ENCODE measurements around the gene VAV1.
"Not testable (repeated sequence)": the region's sequence is repeated elsewhere in the genome, so short reads cannot be mapped to it uniquely, and the experiment has no call there.

The VAV1 gene

DNA sequence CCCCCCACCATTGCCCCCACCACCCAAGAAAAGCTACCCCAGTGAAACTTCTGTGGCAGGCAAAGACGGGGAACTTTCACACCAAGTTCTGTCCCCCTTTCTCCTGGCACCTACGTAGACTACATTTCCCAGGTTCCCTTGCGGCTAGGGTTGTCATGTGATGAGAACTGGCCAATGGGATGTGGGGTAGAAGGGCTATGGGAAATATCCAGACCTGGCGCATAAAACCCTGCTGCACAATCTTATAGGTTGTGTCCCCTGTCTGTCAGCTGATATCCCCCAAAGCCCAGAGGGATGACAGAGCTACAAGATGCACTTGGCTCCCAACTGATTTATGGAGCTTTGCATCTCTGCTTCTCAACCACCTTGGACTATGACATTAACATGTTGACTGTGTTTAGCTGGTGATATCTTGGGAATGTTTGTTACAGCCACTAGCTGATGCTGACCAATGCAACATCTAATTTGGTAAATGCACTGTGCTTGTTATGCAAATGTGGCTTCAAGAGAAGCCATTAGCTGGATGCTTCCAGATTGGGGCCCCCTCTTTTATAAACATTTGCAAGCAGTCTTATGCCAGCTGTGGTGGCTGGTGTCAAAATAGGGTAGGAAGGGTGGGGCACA is 11.3 kb upstream of the VAV1 start:
- no peak for DNase-seq

DNA sequence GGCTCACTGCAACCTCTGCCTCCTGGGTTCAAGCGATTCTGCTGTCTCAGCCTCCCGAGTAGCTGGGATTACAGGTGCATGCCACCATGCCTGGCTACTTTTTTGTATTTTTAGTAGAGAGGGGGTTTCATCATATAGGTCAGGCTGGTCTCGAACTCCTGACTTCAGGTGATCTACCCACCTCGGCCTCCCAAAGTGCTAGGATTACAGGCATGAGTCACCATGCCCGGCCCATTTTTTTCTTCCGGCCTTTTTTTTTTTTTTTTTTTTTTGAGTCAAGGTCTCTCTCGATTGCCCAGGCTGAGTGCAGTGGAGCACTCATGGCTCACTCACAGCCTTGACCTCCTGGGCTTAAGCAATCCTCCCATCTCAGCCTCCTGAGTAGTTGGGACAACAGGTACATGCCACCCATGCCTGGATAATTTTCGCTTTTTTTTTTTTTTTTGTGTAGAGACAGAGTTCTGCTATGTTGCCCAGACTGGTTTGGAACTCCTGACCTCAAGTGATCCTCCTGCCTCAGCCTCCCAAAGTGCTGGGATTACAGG is 10.2 kb upstream of the VAV1 start:
- DNase-seq: not testable (repeated sequence)

DNA sequence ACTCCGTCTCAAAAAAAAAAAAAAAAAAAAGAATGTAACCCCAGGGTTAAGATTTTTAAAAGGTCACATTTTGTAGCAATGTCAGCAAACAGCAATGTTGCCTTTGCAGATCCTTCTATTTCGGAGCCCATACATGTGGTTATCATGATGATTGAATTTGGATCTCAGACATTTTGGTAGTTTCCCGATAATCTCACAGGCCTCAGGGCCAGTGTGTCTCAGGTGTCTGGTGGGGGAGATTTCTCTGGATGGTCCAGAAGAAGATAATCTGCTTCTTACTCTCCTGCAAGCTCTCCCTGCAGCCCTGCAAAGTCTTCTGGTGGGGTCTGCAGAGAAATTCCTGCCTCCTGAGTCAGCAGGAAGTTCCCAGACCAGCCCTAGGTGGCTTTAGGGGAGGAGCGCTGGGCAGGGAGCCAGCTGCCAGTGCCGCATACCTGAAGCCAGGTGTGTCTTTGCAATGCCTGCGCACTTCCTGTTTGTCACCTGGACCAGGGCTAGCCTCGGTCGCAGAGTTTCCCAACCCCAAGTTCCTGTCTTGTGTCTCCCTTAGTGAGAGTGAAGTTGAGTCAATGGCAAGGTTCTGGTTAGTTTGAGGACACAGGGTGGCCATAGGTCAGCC is 6.7 kb upstream of the VAV1 start:
- no peak for DNase-seq

DNA sequence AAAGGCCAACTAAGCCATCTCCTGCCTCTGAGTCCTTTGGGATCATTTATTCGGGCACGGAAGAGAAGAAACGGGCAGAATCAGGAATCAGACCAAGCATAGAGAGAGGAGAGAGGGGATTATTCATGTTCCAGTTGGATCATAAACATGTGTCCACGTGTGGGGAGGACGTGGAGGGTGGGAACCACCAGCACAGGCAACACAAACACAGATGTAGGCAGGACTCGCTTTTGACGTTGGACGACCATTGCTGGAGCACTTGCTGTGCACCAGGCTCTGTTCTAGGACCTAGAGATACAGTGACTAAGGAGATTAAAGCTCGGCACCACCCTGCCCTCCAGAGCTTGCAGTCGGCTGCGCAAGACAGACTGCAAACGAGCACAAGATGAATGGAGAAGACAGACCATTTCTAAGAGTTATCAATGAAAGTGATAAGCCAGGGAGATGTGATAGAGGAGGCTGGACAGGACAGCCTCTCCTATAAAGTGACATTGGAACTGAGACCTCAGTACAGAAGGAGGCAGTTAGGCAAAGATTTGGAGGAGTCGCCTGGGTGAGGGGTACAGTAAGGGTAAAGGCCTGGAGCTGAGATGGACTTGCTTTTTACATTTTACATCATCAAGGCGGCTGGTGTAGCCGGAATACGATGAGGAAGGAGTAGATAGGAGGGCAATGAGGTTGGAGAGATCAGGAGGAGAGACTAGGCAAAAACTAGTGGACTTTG is 6.0 kb upstream of the VAV1 start:
- no peak for DNase-seq

DNA sequence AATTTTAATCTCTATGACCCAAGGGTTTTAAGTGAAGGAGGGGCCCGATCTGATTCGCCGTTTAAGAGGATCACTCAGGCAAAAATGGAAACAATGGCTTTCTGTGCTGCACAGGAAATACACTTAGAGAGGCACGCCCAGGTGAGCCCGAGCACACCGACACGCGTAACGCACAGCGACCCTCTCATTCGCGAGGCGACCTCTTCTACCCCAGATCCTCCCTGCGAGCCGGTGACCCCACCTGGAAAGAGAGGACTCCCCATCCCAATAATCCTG is 5.5 kb upstream of the VAV1 start:
- no peak for DNase-seq

DNA sequence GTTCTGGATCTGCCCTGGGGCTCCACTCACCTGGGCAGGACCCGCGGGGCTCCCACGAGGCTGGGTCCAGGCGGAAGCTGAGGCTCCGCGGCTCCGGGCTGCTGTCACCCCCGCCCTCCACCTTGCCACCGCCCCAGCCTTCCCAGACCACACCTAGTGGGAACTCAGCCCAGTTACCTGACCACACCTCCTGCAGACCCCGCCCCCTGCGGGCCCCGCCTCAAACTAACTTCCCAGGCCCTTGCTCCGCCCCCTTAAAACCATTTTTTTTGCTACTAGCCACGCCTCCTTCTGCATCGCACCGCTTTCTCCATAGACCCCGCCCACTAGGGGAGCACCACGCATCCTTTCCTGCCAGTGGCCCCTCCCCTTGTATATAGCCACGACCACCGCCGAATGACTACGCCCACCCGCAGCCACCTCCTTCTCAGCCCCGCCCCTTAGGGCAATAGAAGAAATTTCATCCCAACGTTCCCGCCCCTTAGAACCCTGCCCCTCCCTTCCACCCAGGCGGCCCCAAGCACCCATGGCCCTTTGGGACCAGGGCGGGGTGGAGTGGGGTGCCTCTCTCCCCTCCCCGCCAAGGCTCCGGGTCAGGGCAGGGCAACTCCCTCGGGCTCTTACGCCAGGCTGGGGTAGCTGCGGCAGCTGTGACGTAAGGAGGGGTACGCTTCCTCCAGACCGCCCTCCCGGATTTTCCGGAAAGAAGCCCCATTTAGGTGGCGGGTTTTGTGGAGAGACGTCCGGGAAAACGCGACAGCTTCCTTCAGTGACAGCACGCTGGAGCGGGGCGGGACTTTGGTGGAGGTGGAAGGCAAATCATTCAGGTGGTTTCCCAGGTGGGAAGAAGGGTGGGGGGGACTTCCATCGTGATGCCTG is 4.9 kb upstream of the VAV1 start, which contains the start of gene SH2D3A:
Gene SH2D3A, minus strand, starts transcription at position 79 of the 879 bp plus-strand sequence. CDS start 3,687 bp downstream, outside the sequence.
- DNase-seq: peak; percentile 91

DNA sequence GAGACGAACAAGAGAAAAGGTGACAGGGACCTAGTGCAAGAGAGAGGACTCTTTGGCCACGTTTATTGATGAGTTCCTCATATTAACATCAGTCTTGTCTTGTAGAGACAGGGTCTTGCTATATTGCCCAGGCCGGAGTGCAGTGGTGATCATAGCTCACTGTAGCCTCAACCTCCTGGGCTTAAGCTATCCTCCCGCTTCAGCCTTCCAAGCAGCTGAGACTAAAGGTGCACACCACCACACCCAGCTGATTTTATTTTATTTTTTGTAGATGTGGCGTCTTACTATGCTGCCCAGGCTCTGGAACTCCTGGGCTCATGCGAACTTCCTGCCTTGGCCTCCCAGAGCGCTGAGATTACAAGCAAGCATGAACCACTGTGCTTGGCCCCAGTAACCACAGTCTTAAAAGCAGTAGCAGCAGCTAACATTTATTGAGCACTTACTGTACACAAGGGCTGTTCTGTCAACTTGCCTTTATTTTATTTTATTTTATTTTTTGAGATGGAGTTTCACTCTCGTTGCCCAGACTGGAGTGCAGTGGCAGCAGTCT is 4.2 kb upstream of the VAV1 start:
- DNase-seq: no peak

DNA sequence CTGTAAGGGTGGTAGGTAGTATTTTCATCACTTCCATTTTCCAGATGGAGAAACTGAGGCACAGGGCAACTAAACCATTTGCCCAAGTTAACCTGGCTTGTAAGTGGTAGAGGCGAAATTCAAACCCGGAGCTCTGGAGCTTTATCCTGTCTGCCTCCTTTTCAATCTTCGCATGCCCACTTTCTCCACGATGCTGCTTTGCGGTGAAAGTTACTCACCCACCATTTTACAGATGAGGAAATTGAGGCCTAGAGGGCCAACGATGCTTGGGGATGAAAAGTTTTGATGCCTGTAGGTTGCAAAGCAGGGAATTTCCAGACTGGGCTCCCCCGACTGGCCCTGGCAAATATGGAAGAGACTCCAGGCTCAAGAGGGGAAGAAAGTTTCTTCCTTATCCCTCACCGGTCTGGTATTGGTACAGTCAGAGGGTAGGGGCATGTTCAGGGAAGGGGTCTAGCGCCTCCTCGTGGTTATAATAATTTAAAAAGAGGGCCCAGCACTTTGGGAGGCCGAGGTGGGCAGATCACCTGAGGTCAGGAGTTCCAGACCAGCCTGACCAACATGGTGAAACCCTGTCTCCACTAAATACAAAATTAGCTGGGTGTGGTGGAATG is 3.4 kb upstream of the VAV1 start:
- DNase-seq: no peak

DNA sequence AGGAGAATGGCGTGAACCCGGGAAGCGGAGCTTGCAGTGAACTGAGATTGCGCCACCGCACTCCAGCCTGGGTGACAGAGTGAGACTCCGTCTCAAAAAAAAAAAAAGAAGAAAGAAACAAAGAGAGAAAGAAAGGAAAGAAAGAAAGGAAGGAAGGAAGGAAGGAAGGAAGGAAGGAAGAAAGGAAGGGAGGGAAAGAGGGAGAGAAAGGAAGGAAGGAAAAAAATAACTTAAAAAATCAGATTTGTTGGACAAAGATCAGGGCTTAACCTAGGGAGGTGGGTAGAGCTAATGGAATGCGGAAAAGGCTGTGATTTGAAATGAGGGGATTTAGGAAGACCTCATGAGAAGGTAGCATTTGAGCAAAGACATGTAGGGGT is 870 bp upstream of the VAV1 start:
- DNase-seq: not testable (repeated sequence)

DNA sequence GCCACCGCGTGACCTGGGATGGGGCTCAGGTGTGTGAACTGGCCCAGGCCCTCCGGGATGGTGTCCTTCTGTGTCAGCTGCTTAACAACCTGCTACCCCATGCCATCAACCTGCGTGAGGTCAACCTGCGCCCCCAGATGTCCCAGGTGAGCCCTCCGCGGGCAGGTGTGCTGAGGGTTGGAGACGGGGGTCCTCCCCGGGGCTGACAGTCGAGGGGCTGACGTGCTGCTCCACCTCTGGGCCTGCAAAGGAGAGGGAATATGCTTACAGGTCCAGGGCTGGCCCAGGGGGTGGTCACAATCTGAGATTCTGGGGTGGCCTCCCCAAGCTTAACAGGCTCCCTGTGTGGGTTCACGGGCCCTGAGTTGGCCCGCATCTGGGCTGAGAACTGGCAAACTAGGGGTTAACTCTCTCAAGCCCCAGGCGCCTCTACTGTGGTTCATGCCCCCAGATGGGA is 386 bp downstream of the VAV1 start:
- no peak for DNase-seq

DNA sequence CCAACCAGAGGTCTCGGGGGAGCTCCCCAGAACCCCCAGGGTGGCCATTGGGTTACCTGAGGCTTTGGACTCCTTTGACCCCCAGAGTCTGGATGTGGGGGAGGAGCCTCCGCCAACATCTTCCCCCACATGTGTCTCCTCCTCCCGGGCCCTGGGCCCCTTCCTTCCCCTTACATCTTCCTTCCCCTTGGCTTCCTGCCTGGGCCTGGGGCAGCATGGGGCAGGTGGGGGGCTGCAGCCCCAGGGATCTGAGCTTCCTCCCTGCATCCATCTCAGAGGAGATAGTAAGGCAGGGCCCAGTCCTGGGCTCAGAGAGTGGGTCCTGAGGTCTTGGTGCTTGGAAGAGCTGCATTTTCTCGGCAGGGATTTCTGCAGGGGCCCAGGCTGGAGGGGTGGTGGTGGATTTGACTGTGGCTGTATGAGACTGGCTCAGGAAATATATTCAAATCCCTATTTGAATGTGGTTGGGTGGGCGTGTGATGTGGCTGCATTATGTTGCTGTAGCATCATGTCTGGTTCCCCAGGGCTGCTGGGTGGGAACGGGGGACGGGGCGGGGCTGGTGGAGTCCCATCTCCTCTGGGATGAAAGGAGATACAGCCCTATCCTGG is 919 bp downstream of the VAV1 start:
- DNase-seq: peak; percentile 31

DNA sequence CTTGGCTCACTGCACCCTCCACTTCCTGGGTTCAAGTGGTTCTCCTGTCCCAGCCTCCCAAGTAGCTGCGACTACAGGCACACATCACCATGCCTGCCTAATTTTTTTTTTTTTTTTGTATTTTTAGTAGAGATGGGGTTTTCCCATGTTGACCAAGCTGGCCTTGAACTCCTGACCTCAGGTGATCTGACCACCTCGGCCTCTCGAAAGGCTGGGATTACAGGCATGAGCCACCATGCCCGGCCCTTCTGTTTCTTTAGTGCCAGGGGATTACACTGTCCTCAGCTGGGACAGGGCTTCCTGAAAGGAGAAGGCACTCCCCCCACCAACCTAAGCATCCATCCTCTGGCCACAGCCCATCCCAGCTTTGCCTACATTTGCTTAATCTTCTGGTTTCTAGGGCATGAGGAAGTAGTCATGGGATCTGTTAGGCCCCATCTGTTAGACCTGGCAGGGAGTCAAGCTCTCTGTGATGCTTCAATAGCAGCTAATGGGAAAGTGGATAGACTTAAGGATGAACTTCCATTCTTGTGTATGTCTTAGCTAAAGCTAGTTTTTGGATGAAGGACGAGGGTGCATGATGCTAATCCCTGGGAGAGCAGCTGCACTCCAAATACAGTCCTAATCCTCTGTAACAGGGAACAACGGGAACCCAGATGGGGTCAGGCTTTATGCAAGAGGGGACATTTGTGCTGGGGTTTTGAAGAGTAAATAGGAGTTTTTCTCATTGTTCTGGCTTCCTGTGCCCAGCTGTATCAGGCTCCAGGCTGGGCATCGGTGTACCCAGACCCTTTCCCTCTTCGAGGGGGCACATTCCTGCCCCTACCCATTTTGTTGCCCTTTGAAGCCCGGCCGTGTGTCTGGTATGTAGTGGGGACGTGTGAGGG is 2.6 kb downstream of the VAV1 start:
- DNase-seq: no peak

DNA sequence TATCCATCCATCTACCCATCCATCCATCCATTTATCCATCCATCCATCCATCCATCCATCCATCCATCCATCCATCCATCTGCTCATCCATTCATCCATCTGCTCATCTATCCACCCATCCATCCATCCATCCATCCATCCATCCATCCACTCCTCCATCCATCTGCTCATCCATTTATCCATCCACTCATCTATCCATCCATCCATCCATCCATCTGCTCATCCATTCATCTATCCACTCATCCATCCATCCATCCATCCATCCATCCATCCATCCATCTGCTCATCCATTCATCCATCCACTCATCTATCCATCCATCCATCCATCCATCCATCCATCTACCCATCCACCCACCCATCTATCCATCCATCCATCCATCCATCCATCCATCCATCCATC is 3.5 kb downstream of the VAV1 start:
- not testable (repeated sequence) for DNase-seq

DNA sequence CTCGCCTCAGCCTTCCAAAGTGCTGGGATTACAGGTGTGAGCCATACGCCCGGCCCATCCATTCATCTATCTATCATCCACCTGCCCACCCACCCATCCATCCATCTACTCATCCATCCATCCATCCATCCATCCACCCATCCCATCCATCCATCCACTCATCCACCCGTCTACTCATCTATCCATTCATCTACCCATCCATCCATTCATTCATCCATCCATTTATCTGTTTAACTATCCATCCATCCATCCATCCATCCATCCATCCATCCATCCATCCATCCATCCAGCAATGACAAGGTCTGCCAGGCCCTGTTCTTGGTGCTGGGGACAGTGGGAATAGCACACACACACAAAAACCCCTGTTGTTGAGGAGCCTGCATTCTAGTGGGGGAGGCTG is 4.5 kb downstream of the VAV1 start:
- no peak for DNase-seq

DNA sequence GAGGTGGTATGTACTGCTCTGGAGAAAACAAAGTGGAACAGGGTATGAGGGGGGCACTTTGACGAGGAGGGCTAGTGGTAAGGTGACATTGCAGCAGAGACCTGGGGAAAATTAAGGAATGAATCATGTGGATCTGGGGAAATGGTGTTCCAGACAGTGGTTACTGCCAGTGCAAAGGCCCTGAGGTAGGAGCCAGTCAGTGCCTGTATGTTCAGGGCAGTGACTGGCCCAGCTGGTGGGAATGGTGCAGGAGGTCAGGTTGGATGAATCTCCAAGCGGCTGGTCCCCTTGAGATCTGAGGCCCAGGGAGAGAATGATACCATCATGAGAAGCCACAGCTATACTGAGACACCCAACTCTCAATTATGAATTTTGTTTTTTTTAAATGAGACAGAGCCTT is 4.9 kb downstream of the VAV1 start:
- no peak for DNase-seq

DNA sequence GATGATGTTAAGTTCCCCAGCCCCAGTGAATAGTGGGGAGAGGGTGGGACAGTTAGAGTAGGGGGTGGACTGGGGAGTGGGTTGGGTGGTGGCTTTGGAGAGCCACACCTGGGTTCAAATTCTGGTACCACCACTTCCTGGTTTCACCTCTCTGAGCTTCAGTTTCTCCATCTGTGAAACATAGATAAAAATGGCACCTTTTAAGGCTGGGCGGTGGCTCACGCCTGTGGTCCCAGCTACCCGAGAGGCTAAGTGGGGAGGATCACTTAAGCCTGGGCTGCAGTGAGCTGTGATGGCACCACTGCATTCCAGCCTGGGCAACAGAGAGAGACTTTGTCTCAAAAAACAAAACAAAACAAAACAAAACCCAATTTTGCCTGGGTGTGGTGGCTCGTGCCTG is 5.9 kb downstream of the VAV1 start:
- DNase-seq: no peak

DNA sequence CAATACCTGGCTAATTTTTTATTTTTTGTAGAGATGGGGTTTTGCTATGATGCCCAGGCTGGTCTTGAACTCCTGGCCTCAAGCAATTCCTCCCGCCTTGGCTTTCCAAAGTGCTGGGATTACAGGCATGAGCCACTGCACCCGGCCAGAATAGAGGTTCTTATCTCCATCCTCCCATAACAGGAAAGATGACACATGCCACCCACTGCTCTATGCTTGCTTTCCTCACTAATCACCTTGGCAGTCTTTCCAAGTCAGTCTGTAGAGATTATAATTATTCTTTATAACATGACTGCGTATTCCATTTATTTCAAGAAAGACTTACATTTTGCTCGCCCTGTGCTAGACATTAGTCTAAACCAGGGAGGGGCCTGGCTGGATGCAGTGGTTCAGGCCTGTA is 6.7 kb downstream of the VAV1 start:
- no peak for DNase-seq

DNA sequence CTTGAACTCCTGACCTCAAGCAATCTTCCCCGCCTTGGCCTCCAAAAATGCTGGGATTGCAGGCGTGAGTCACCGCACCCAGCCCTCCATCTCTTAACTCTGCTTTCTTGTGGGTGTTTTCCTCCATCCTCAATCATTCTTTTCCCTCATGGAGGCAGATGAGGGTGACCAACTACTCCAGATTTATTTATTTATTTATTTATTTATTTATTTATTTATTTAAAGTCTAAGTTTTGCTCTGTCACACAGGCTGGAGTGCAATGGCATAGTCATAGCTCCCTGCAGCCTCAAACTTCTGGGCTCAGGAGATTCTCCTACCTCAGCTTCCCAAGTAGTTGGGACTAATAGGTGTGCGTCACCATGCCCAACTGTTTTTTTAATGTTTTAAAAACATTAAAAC is 14.9 kb downstream of the VAV1 start:
- no peak for DNase-seq

DNA sequence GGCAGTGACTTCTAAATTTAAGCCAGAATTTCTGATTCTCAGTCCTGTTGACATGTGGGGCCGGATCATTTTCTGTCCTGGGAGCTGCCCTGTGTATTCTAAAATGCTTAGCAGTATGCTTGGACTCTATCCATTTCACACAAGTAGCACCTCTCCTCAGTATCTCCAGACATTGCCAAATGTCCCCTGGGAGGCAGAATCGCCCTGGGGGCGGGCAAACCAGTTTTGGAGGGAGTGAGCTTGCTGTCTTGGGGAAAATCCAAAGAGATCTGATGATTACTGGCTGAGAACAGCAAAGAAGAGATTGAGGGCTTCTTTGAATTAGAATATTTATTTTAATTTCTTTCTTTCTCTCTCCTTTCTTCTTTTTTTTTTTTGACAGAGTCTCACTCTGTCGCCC is 16.4 kb downstream of the VAV1 start:
- DNase-seq: no peak

DNA sequence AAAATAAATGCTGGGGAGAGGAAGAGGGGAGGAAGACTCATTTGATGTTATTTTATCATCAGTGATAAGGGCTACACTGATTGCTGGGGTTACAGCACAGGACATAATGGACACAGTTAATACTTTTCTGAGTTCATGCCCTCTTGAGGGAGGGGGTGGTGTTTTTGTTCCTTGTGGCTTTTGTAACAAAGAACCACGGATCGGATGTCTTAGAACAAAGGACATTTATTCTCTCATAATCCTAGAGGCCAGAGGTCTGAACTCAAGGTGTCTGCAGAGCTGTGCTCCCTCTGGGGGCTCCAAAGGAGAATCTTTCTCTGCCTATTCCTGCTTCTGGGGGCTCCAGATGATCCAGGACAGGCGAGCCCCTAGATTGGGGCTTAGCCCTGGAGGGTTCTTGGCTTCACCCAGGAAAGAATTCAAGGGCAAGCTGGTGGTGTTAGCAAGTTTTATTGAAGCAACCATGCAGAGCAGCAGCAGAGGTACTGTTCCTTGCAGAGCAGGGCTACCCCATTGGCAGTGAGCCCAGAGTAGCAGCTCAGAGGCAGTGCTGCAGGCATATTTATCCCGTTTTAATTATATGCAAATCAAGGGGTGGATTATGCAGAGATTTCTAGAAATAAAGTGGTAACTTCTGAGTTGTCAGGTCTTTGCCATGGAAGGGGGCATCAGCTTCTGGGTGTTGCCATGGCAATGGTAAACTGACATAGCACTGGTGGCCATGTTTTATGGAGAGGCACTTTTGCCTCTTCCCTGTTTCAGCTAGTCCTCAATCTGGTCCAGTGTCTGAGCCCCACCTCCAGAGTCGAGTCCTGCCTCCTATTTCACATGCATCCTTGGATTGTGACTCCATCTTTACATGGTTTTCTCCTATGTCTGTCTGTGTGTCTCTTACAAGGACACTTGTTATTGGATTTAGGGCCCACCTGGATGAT is 18.0 kb downstream of the VAV1 start:
- no peak for DNase-seq
